NCI-H2029 treated with DMSO at 0.1 percent for 48 hours (cell line): ENCODE data around the gene VCP.
"Not testable (repeated sequence)": the region's sequence is repeated elsewhere in the genome, so short reads cannot be mapped to it uniquely, and the experiment has no call there.

Experiments
- DNase-seq: peaks from one replicate; lab custom pipeline; 2025; lab: John Stamatoyannopoulos, UW

Gene VCP

DNA sequence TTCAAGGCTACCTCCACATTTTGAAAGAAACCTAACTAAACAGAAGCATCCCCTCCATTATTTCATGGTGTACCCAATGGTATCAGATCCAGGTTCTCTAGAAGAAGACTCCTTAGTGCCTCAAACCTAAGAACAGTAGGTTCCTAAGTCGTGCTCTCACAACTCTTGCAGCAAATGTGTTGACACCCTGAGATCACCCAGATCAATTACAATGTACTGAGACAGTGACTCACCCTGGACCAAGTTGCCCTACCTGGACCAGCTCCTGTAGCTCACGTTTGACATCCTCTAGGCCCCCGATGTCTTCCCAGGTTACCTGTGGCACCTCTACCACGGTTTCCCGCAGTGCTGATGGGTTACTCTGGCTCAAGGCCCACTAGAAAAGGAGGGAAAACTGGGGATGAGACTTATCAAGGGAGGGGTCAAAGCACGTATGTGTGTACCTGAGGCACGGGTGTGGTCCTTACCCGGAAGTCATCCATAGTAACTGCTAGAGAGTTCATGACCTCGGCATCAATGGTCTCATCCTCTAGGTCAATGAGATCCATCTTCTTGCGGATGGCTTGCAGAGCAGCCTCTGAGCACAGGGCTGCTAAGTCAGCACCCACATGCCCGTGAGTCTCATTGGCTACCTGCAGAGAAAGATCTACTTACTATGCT is 11.7 kb downstream of the VCP start:
- DNase-seq, result no peak

GRCh38 chr9:35059438-35059837 is 13.0 kb downstream of the VCP start:
- no peak for DNase-seq

DNA sequence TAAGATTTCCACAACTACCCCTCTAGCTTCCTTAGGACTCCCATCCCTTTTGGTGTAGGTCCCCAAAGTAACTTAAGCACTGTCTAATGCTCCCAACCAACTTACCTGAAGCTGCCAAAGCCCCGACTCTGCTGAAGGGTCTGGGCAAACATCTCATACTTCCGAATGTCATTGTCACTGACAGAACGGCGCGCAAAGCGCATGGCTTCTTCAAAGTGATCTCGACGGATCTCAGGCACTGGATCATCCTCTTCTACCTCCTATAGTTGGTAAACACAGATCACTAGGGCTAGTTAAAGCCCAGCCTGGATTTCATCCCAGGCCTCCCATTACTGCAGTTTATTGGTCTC is 15.2 kb downstream of the VCP start:
- DNase-seq, result no peak

GRCh38 chr9:35056571-35057270 is 15.7 kb downstream of the VCP start:
- DNase-seq, result no peak

DNA sequence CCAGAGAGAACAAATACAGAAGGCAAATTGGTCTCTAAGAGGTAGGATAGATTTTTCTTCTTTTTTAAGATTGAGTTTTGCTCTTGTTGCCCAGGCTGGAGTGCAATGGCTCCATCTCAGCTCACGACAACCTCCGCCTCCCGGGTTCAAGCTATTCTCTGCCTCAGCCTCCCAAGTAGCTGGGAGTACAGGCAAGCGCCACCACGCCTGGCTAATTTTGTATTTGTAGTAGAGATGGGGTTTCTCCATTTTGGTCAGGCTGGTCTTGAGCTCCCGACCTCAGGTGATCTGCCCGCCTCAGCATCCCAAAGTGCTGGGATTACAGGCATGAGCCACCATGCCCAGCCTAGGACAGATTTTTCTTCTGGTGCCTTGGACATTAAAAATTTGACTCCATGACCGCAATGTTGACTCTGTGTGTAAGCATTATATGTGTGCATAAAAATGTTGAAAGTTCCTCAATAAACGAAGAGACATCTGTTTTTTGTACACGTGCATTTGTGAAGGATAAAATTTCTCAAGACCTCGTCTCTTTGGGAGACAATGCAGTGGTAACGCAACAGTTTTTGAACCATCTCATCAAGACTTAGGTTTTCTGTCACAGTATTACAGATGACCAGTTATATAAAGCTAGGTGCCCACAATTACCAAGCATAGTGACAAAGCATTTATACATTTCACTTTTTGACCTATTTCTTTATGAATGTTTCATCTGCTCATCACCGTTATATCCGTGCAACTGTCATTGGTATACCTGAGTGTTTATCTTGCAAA is 17.4 kb downstream of the VCP start:
- DNase-seq, result no peak

GRCh38 chr9:35054185-35054835 is 18.1 kb downstream of the VCP start:
- no peak for DNase-seq

GRCh38 chr9:35051069-35051967 is 21.1 kb downstream of the VCP start:
- peak; percentile 7 for DNase-seq

- DNase-seq, result no peak
These were observed 23.9 kb downstream of the VCP start for GRCh38 chr9:35048511-35048910.

GRCh38 chr9:35044071-35044470 is 28.4 kb downstream of the VCP start:
- no peak for DNase-seq

DNA sequence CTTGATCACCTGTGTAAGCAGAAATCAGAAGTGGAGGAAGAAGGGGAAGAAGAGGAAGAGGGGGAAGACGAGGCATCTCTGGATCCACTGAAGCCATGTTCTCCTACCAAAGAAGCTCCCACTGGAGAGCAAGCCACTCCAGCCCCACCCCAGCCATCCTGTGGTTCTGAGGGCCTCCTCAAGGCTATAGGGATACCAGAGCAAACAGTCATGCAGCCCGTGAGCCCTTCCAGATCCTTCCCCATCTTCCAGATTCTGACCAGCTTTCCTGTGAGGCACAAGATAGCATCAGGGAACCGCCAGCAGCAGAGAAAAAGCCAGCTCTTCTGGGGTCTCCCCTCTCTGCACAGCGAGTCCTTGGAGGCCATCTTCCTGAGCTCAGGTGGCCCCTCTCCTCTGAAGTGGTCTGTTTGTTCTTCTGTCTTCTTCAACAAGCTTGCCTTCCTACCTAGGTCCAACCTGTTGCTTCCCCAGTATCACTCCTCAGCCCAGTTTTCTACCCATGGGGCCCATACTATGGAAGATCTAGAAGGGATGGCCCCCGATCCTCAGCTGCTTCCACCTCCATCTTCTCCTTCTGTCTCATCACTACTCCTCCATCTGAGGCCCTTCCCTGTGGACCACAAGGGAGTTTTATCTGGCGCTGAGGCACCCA is 29.4 kb downstream of the VCP start:
- no peak for DNase-seq

- no peak for DNase-seq
These were observed 30.3 kb downstream of the VCP start for GRCh38 chr9:35042081-35042604.

- no peak for DNase-seq
These were observed 36.3 kb downstream of the VCP start for GRCh38 chr9:35035851-35036701.

GRCh38 chr9:35033101-35033500 is 39.3 kb downstream of the VCP start:
- no peak for DNase-seq

GRCh38 chr9:35029852-35030251 is 42.6 kb downstream of the VCP start:
- DNase-seq, result no peak

GRCh38 chr9:35029241-35029640 is 43.2 kb downstream of the VCP start:
- DNase-seq, result no peak

DNA sequence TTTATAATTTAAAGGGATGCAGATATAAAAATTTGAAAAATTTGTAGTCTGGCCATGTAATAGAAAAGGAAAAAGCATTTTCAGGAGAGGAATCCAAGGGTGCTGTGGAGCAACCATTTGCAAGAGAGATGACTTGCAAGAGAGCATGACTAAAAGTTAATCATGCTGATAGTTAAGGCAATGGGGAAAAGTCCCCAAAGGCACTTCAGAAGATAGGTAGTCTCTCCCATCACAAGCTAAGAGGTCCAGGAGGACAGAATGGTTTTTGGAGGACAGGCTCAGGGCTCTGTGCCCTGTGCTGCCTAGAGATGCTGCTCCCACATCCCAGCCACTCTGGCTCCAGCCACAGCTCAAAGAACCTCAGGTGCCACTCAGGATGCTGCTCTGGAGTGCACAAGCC is 44.1 kb downstream of the VCP start:
- DNase-seq, result no peak

DNA sequence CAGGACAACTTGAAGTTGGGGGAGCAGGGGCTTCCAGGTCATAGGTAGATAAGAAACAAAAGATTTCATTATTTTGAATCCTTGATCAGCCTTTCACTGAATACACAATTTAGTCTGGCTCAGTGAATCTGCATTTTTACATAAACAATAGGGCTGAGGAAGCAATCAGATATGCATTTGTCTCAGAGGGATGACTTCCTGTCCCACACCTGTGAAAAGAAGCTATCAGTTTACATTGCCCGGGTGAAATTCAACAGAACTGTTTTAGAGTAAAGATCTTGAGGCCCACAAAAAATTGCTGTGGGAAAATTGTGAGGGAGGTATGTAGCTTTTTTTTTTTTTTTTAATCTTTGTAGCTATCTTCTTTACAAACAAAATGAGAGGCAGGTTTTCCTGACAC is 44.6 kb downstream of the VCP start:
- no peak for DNase-seq

GRCh38 chr9:35027374-35027773 is 45.1 kb downstream of the VCP start:
- no peak for DNase-seq

DNA sequence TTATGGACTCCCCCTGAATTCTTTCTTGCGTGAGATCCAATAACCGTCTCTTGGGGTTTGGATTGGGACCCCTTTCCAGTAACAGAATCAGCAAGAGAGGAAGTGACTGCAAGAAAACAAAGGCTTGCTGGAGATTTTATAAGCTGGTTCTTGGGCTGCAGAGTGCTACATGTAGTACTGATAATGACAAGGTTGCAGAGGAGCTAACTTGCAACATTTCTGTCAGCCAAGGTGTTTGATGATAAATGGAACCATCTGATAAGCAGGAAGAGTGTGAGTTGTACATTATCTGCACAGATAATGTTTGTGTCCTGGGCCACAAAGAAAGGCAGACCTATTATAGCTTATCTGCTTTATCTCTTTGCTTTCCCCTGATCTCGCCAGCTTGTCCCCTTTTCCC is 45.8 kb downstream of the VCP start:
- no peak for DNase-seq

GRCh38 chr9:35023443-35023842 is 49.0 kb downstream of the VCP start:
- not testable (repeated sequence) for DNase-seq
